Liver (tissue), 9 donors: Measurements from ENCODE around the gene LDLRAD4. TPM values are rescaled to one million over a fixed set of nuclear protein-coding genes. Genes with fewer than 3 reads are reported as not detected.

ENCODE experiments used
- DNase-seq: peaks from one replicate; pipeline ENCODE4 v3.0.0-alpha.2; 2017; ENCODE audit warnings: low spot score
- H3K27ac ChIP-seq, 2 donors: one replicate each; pipeline ENCODE4 v1.7.0; 2013; ENCODE audit warnings: inconsistent platforms in 2 of 2, low read length in 2 of 2, control low read depth in 1 of 2, low read depth in 1 of 2, mild to moderate bottlenecking in 1 of 2
- H3K27me3 ChIP-seq, 4 donors: one replicate each; pipeline versions ENCODE4 v1.6.1 to v1.7.0; 2013; ENCODE audit warnings: low read length in 3 of 4, inconsistent platforms in 1 of 4, mild to moderate bottlenecking in 1 of 4, moderate library complexity in 1 of 4; ENCODE audit not compliant: control insufficient read depth in 4 of 4, insufficient read depth in 4 of 4
- H3K36me3 ChIP-seq, 4 donors: one replicate each; pipeline versions ENCODE4 v1.6.1 to v1.7.0; 2013; ENCODE audit warnings: low read length in 3 of 4, mild to moderate bottlenecking in 3 of 4, low read depth in 1 of 4, moderate library complexity in 1 of 4; ENCODE audit not compliant: control insufficient read depth in 4 of 4, insufficient read depth in 3 of 4
- H3K4me1 ChIP-seq, 4 donors: one replicate each; pipeline versions ENCODE4 v1.6.1 to v1.7.0; 2013; ENCODE audit warnings: low read length in 3 of 4, mild to moderate bottlenecking in 3 of 4, moderate library complexity in 1 of 4; ENCODE audit not compliant: control insufficient read depth in 4 of 4, insufficient read depth in 4 of 4
- H3K4me3 ChIP-seq, 3 donors: one replicate each; pipeline versions ENCODE4 v1.6.1 to v1.7.0; 2013; ENCODE audit warnings: low read length in 3 of 3, control low read depth in 1 of 3, low read depth in 1 of 3, mild to moderate bottlenecking in 1 of 3
- H3K9ac ChIP-seq, 2 donors: one replicate each; pipeline ENCODE4 v1.7.0; 2013; ENCODE audit warnings: low read length in 2 of 2, mild to moderate bottlenecking in 2 of 2, moderate library complexity in 2 of 2, control low read depth in 1 of 2, low read depth in 1 of 2
- H3K9me3 ChIP-seq, 4 donors: one replicate each; pipeline versions ENCODE4 v1.6.1 to v1.7.0; 2013; ENCODE audit warnings: low read length in 3 of 4; ENCODE audit not compliant: control insufficient read depth in 4 of 4
- EGR1 ChIP-seq, 2 donors: IDR thresholded peaks; 2 replicates each; pipeline ENCODE4 v1.6.1; 2016 to 2018; ENCODE audit warnings: antibody characterized with exemption in 2 of 2, low read depth in 2 of 2
- FOXA1 ChIP-seq: IDR thresholded peaks from 2 replicates; pipeline ENCODE4 v1.6.1; 2016; ENCODE audit warnings: antibody characterized with exemption
- FOXA2 ChIP-seq: IDR thresholded peaks from 2 replicates; pipeline ENCODE4 v1.6.1; 2016; ENCODE audit warnings: antibody characterized with exemption
- HNF4A ChIP-seq, 2 donors: conservative IDR thresholded peaks; 2 replicates each; pipeline ENCODE4 v1.6.1; 2016; ENCODE audit warnings: antibody characterized with exemption in 2 of 2, mild to moderate bottlenecking in 2 of 2
- HNF4G ChIP-seq: IDR thresholded peaks from 2 replicates; pipeline ENCODE4 v1.6.1; 2016; ENCODE audit warnings: antibody characterized with exemption
- JUND ChIP-seq, 2 donors: IDR thresholded peaks; 2 replicates each; pipeline ENCODE4 v1.6.1; 2016; ENCODE audit warnings: antibody characterized with exemption in 2 of 2
- NR2F2 ChIP-seq: IDR thresholded peaks from 2 replicates; pipeline ENCODE4 v1.6.1; 2016; ENCODE audit warnings: antibody characterized with exemption
- RAD21 ChIP-seq, 2 donors: IDR thresholded peaks; 2 replicates each; pipeline ENCODE4 v1.6.1; 2016; ENCODE audit warnings: antibody characterized with exemption in 2 of 2, mild to moderate bottlenecking in 2 of 2
- RXRA ChIP-seq, 2 donors: IDR thresholded peaks; 2 replicates each; pipeline ENCODE4 v1.6.1; 2017 to 2018; ENCODE audit warnings: antibody characterized with exemption in 2 of 2, mild to moderate bottlenecking in 1 of 2
- SP1 ChIP-seq: IDR thresholded peaks from 2 replicates; pipeline ENCODE4 v1.6.1; 2018; ENCODE audit warnings: antibody characterized with exemption, mild to moderate bottlenecking
- TAF1 ChIP-seq: conservative IDR thresholded peaks from 2 replicates; pipeline ENCODE4 v1.6.1; 2016; ENCODE audit warnings: antibody characterized with exemption, mild to moderate bottlenecking
- YY1 ChIP-seq: IDR thresholded peaks from 2 replicates; pipeline ENCODE4 v1.6.1; 2016; ENCODE audit warnings: antibody characterized with exemption, mild to moderate bottlenecking
- WGBS: extraction: QIAGEN DNeasy Blood & Tissue Kit; methylation state at CpG from one replicate; pipeline ENCODE4 v1.1.7; 2013; 5-methylcytosine and 5-hydroxymethylcytosine counted together
- polyA plus RNA-seq, 2 donors: library from polyadenylated mRNA; stranded (reverse) in 1 of 2; unstranded in 1 of 2; fragments of 200-250 nt in 1 of 2; fragments of >200 nt in 1 of 2; fragmentation: Nextera tagmentation in 1 of 2; extraction: Ambion mirVana in 1 of 2; gene quantifications; one replicate each; pipeline versions ENCODE4 v1.2.1 to v1.2.3, GENCODE V29; 2013 to 2015
- total RNA-seq, 2 donors: library from RNA; depleted of rRNA; stranded (reverse); fragments of >200 nt; gene quantifications; one replicate each; pipeline ENCODE4 v1.2.3, GENCODE V29; 2014
- TF ChIP-seq, protein P1 (sequence below): IDR thresholded peaks from 2 replicates; pipeline ENCODE4 v1.6.1; 2016; ENCODE audit warnings: antibody characterized with exemption, mild to moderate bottlenecking
- TF ChIP-seq, protein P2 (sequence below): IDR thresholded peaks from 2 replicates; pipeline ENCODE4 v1.6.1; 2016; ENCODE audit warnings: antibody characterized with exemption
- TF ChIP-seq, protein P3 (sequence below): fragments of 150-350 bp; IDR thresholded peaks from 2 replicates; pipeline ENCODE4 v1.5.1; 2017; ENCODE audit warnings: improper control_type of control experiment, low read depth, low read length; ENCODE audit not compliant: missing input control
- TF ChIP-seq, protein P4 (sequence below): IDR thresholded peaks from 2 replicates; pipeline ENCODE4 v1.6.1; 2016; ENCODE audit warnings: antibody characterized with exemption
- donor health status: healthy.
- donor health status: healthy.
- donor health status: healthy.
- donor health status: healthy.
- donor health status: healthy.

The LDLRAD4 gene
- total and polyA plus RNA-seq, 4 donors: 4.8 to 41.7 (median 12.7) TPM

DNA sequence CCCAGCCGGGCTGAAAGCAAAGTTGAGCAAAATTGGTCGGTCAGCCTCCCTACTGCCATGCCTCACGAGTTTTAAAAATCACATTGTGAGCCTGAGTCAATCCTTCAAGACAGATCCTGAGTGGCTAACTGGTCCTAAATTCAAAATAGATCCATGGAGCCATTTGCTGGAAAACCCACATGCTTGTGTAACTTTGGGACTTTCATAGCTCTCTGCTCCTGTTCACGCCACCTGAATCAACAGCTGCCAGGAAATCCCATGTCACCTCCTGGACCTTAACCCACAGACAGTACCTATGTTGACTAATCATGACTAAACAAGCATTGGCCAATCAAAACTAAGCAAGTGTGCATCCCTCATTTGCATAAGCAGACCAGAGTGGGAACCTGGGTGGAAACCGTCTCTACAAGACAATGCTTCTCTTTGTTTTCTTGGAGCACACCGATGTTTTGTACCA, 42.8 kb upstream of the LDLRAD4 start (continued):
- TF ChIP-seq, protein P1, sequence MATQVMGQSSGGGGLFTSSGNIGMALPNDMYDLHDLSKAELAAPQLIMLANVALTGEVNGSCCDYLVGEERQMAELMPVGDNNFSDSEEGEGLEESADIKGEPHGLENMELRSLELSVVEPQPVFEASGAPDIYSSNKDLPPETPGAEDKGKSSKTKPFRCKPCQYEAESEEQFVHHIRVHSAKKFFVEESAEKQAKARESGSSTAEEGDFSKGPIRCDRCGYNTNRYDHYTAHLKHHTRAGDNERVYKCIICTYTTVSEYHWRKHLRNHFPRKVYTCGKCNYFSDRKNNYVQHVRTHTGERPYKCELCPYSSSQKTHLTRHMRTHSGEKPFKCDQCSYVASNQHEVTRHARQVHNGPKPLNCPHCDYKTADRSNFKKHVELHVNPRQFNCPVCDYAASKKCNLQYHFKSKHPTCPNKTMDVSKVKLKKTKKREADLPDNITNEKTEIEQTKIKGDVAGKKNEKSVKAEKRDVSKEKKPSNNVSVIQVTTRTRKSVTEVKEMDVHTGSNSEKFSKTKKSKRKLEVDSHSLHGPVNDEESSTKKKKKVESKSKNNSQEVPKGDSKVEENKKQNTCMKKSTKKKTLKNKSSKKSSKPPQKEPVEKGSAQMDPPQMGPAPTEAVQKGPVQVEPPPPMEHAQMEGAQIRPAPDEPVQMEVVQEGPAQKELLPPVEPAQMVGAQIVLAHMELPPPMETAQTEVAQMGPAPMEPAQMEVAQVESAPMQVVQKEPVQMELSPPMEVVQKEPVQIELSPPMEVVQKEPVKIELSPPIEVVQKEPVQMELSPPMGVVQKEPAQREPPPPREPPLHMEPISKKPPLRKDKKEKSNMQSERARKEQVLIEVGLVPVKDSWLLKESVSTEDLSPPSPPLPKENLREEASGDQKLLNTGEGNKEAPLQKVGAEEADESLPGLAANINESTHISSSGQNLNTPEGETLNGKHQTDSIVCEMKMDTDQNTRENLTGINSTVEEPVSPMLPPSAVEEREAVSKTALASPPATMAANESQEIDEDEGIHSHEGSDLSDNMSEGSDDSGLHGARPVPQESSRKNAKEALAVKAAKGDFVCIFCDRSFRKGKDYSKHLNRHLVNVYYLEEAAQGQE: peak; percentile 77
- TF ChIP-seq HNF4A (conservative IDR thresholded peaks at IDR 0.05) (peak; percentile 96 to 97), SP1 (peak; percentile 98), FOXA2 (peak; percentile 99), EGR1 (IDR thresholded peaks at IDR 0.05; ENCODE audit: low read depth in 2 of 2) (no peak)

DNA sequence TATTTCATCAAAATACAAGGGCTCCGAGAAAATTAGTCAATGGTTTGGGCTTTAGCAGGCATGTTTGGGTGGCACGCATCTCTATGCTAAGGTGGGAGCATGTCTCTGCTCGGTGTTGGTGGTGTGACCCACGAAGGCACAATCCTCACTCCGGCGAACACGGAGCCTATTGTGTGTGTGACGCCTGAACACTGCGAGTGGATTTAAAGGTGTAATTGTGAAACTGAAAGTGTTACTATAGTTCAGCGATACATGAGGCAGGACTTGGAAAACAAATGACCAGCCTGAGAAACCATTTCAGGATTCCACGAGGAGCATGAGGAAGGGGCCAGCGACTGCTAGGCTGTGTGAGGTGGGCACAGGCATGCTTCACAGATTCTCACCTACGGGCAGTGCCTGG, 41.7 kb upstream of the LDLRAD4 start:
- peak overlapping the region; percentile 41 to 71 for H3K9ac ChIP-seq

DNA sequence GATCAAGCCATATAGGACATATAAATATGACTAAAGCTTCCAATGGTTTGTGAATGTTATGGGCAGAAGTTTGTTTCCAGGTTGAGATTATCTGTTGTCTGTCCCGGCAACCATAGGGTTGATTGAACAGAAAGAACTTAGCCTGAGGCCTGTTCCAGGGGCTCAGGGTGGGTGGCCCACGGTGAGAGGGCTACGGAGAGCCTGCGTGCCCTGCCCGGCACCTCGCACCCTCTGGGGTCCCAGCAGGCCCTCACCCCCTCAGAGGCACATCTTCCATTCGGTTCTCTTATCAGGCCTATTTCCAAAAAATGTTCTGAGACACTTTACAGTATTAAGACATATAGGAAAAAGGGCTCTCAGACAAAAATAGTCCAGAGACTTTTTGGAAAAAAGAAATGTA, 40.4 kb upstream of the LDLRAD4 start:
- Histone ChIP-seq H3K27ac (peak overlapping the region; percentile 92 to 95), H3K27me3 (no peaks in the 10 kb centered on the region), H3K4me1 (peaks cover 6 to 52% (median 21%) of the 10 kb centered on the region in 4 donors), H3K36me3 (no peaks in the 10 kb centered on the region), H3K9me3 (no peaks in the 10 kb centered on the region), H3K9ac (no peak overlapping the region), H3K4me3 (no peak overlapping the region)
- no peak for DNase-seq
- WGBS: 95% methylated on average over 7 of the region's 7 CpGs
- TF ChIP-seq RXRA (IDR thresholded peaks at IDR 0.05): no peak
- no peak for TF ChIP-seq FOXA1
- no peak for TF ChIP-seq HNF4A (conservative IDR thresholded peaks at IDR 0.05)
- TF ChIP-seq HNF4G: no peak
- no peak for TF ChIP-seq FOXA2
- TF ChIP-seq, protein P2, sequence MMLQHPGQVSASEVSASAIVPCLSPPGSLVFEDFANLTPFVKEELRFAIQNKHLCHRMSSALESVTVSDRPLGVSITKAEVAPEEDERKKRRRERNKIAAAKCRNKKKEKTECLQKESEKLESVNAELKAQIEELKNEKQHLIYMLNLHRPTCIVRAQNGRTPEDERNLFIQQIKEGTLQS: no peak
- no peak for TF ChIP-seq YY1
- TF ChIP-seq EGR1 (IDR thresholded peaks at IDR 0.05; ENCODE audit: low read depth in 2 of 2): no peak
- TF ChIP-seq, protein P3, sequence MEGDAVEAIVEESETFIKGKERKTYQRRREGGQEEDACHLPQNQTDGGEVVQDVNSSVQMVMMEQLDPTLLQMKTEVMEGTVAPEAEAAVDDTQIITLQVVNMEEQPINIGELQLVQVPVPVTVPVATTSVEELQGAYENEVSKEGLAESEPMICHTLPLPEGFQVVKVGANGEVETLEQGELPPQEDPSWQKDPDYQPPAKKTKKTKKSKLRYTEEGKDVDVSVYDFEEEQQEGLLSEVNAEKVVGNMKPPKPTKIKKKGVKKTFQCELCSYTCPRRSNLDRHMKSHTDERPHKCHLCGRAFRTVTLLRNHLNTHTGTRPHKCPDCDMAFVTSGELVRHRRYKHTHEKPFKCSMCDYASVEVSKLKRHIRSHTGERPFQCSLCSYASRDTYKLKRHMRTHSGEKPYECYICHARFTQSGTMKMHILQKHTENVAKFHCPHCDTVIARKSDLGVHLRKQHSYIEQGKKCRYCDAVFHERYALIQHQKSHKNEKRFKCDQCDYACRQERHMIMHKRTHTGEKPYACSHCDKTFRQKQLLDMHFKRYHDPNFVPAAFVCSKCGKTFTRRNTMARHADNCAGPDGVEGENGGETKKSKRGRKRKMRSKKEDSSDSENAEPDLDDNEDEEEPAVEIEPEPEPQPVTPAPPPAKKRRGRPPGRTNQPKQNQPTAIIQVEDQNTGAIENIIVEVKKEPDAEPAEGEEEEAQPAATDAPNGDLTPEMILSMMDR: no peak
- no peak for TF ChIP-seq JUND (IDR thresholded peaks at IDR 0.05)
- TF ChIP-seq RAD21 (IDR thresholded peaks at IDR 0.05): no peak
- no peak for TF ChIP-seq SP1

More for the DNA sequence above, 41.7 kb upstream of the LDLRAD4 start:
- no peaks in the 10 kb centered on the region for H3K27me3 ChIP-seq
- no peak for DNase-seq
- H3K36me3 ChIP-seq: no peaks in the 10 kb centered on the region
- TF ChIP-seq YY1 (peak; percentile 71), TAF1 (no peak), NR2F2 (no peak), HNF4A (conservative IDR thresholded peaks at IDR 0.05) (peak; percentile 17 to 43), JUND (IDR thresholded peaks at IDR 0.05) (no peak), RXRA (IDR thresholded peaks at IDR 0.05) (peak; percentile 54 to 65), SP1 (peak; percentile 56)
- TF ChIP-seq, protein P4, sequence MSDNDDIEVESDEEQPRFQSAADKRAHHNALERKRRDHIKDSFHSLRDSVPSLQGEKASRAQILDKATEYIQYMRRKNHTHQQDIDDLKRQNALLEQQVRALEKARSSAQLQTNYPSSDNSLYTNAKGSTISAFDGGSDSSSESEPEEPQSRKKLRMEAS: peak; percentile 30
- TF ChIP-seq, protein P1: peak; percentile 68
- no peaks in the 10 kb centered on the region for H3K9me3 ChIP-seq
- peak overlapping the region; percentile 92 to 95 for H3K27ac ChIP-seq
- H3K4me3 ChIP-seq: peak overlapping the region in 1 of 3 donors; percentile 7
- H3K4me1 ChIP-seq: peaks cover 6 to 52% (median 21%) of the 10 kb centered on the region in 4 donors
- 41% methylated on average over 13 of the region's 13 CpGs for WGBS
